Ectodermal cell (in vitro differentiated cells): ENCODE data around the gene PLXNB1. TPM values are rescaled to one million over a fixed set of nuclear protein-coding genes. Genes with fewer than 3 reads are reported as not detected.
A peak's percentile ranks its signal among the peaks of the same experiment; 100 is the strongest.
"Not testable (repeated sequence)": the region's sequence is repeated elsewhere in the genome, so short reads cannot be mapped to it uniquely, and the experiment has no call there.

Source experiments
- H3K27ac ChIP-seq: 2 replicates; pipeline ENCODE4 v1.7.0; 2013; ENCODE audit warnings: mild to moderate bottlenecking, low read depth, low read length; ENCODE audit not compliant: insufficient read depth, poor library complexity, severe bottlenecking
- H3K27me3 ChIP-seq: 2 replicates; pipeline ENCODE4 v1.7.0; 2013; ENCODE audit warnings: mild to moderate bottlenecking, low read length; ENCODE audit not compliant: insufficient read depth, control insufficient read depth, poor library complexity, severe bottlenecking
- H3K36me3 ChIP-seq: one replicate; pipeline ENCODE4 v1.7.0; 2013; ENCODE audit warnings: low read length; ENCODE audit not compliant: control insufficient read depth, insufficient read depth
- H3K4me1 ChIP-seq: one replicate; pipeline ENCODE4 v1.7.0; 2013; ENCODE audit warnings: low read length; ENCODE audit not compliant: control insufficient read depth, insufficient read depth
- H3K4me3 ChIP-seq: 2 replicates; pipeline ENCODE4 v1.7.0; 2013; ENCODE audit warnings: low read depth, low read length, control low read depth; ENCODE audit not compliant: insufficient read depth
- H3K9me3 ChIP-seq: 2 replicates; pipeline ENCODE4 v1.7.0; 2013; ENCODE audit warnings: mild to moderate bottlenecking, low read length, moderate library complexity; ENCODE audit not compliant: control insufficient read depth
- WGBS, 2 experiments: methylation state at CpG; one replicate each; pipeline ENCODE4 v1.1.7; 2013; ENCODE audit warnings: missing lambda C conversion rate in 2 of 2; 5-methylcytosine and 5-hydroxymethylcytosine counted together
- polyA plus RNA-seq, 4 experiments: library from polyadenylated mRNA; stranded (reverse); fragments of 50-300 nt; gene quantifications; one replicate each; pipeline ENCODE4 v1.2.3, GENCODE V29; 2013

Gene PLXNB1, protein sequence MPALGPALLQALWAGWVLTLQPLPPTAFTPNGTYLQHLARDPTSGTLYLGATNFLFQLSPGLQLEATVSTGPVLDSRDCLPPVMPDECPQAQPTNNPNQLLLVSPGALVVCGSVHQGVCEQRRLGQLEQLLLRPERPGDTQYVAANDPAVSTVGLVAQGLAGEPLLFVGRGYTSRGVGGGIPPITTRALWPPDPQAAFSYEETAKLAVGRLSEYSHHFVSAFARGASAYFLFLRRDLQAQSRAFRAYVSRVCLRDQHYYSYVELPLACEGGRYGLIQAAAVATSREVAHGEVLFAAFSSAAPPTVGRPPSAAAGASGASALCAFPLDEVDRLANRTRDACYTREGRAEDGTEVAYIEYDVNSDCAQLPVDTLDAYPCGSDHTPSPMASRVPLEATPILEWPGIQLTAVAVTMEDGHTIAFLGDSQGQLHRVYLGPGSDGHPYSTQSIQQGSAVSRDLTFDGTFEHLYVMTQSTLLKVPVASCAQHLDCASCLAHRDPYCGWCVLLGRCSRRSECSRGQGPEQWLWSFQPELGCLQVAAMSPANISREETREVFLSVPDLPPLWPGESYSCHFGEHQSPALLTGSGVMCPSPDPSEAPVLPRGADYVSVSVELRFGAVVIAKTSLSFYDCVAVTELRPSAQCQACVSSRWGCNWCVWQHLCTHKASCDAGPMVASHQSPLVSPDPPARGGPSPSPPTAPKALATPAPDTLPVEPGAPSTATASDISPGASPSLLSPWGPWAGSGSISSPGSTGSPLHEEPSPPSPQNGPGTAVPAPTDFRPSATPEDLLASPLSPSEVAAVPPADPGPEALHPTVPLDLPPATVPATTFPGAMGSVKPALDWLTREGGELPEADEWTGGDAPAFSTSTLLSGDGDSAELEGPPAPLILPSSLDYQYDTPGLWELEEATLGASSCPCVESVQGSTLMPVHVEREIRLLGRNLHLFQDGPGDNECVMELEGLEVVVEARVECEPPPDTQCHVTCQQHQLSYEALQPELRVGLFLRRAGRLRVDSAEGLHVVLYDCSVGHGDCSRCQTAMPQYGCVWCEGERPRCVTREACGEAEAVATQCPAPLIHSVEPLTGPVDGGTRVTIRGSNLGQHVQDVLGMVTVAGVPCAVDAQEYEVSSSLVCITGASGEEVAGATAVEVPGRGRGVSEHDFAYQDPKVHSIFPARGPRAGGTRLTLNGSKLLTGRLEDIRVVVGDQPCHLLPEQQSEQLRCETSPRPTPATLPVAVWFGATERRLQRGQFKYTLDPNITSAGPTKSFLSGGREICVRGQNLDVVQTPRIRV (N-terminal part only)
- 161 TPM for polyA plus RNA-seq (2013, experiment 1 of 4)
- 204 TPM for polyA plus RNA-seq (2013, experiment 2 of 4)
- polyA plus RNA-seq (2013, experiment 3 of 4) = 140 TPM
- 165 TPM for polyA plus RNA-seq (2013, experiment 4 of 4)

GRCh38 chr3:48429960-48430707, at the start of gene PLXNB1:
TSS of gene PLXNB1 (minus strand) at chr3:48430086. CDS start at chr3:48424611, 5,475 bp downstream.
- Histone ChIP-seq H3K9me3 (no peaks in the 10 kb centered on the region), H3K4me3 (peak within 1 kb of the TSS; percentile 90), H3K36me3 (peaks cover 23% of the 10 kb centered on the region), H3K27ac (peak within 1 kb of the TSS; percentile 98), H3K27me3 (no peaks in the 10 kb centered on the region), H3K4me1 (peaks cover 39% of the 10 kb centered on the region)
- WGBS, 2 experiments = 10 to 12% methylated on average over 15 of the region's 15 CpGs

GRCh38 chr3:48478626-48479555, 49.0 kb upstream of the PLXNB1 start:
- H3K4me3 ChIP-seq = no peak overlapping the region
- no peaks in the 10 kb centered on the region for H3K36me3 ChIP-seq
- no peaks in the 10 kb centered on the region for H3K9me3 ChIP-seq
- no peaks in the 10 kb centered on the region for H3K27me3 ChIP-seq
- H3K4me1 ChIP-seq = peaks cover 8% of the 10 kb centered on the region
- WGBS, 2 experiments = 86 to 88% methylated on average over 19 of the region's 19 CpGs
- no peak overlapping the region for H3K27ac ChIP-seq

GRCh38 chr3:48477959-48478520, 48.2 kb upstream of the PLXNB1 start:
- WGBS, 2 experiments = 88 to 89% methylated on average over 9 of the region's 9 CpGs
- Histone ChIP-seq H3K27ac (no peak overlapping the region), H3K4me3 (no peak overlapping the region), H3K4me1 (peaks cover 12% of the 10 kb centered on the region), H3K9me3 (no peaks in the 10 kb centered on the region), H3K27me3 (no peaks in the 10 kb centered on the region), H3K36me3 (no peaks in the 10 kb centered on the region)

- Histone ChIP-seq H3K4me1 (peaks cover 20% of the 10 kb centered on the region), H3K27me3 (no peaks in the 10 kb centered on the region), H3K36me3 (no peaks in the 10 kb centered on the region), H3K27ac (no peak overlapping the region), H3K9me3 (no peaks in the 10 kb centered on the region), H3K4me3 (no peak overlapping the region)
- WGBS, 2 experiments = 93 to 94% methylated on average over 9 of the region's 9 CpGs
Measured at GRCh38 chr3:48476426-48477053, 46.7 kb upstream of the PLXNB1 start.

GRCh38 chr3:48475188-48475587, 45.3 kb upstream of the PLXNB1 start:
- 64% methylated on average over 11 of the region's 11 CpGs for WGBS, 2 experiments
- Histone ChIP-seq H3K4me1 (peaks cover 24% of the 10 kb centered on the region), H3K27ac (no peak overlapping the region), H3K27me3 (no peaks in the 10 kb centered on the region), H3K9me3 (no peaks in the 10 kb centered on the region), H3K4me3 (no peak overlapping the region), H3K36me3 (no peaks in the 10 kb centered on the region)

GRCh38 chr3:48474619-48475018, 44.7 kb upstream of the PLXNB1 start:
- peaks cover 24% of the 10 kb centered on the region for H3K4me1 ChIP-seq
- 11% methylated on average over 4 of the region's 4 CpGs for WGBS, 2 experiments
- H3K36me3 ChIP-seq = no peaks in the 10 kb centered on the region
- no peaks in the 10 kb centered on the region for H3K9me3 ChIP-seq
- no peak overlapping the region for H3K27ac ChIP-seq
- H3K4me3 ChIP-seq = no peak overlapping the region
- H3K27me3 ChIP-seq = no peaks in the 10 kb centered on the region

DNA sequence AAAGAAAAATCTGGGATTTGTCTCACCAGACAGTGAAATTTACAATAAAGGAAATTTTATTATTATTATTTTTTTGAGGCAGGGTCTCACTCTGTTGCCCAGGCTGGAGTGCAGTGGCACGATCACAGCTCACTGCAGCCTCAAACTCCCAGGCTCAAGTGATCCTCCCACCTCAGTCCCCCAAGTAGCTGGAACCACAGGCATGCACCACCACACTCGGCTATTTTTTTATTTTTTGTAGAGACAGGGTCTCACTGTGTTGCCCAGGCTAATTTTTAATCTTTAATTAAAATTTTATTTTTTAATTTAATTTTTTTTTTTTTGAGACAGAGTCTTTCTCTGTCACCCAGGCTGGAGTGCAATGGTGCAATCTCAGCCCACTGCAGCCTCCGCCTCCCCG, 44.1 kb upstream of the PLXNB1 start:
- H3K36me3 ChIP-seq, H3K27me3 ChIP-seq, H3K27ac ChIP-seq, H3K9me3 ChIP-seq, H3K4me3 ChIP-seq: not testable (repeated sequence)
- WGBS, 2 experiments = 61 to 75% methylated on average over 3 to 4 of the region's 4 CpGs
- peaks cover 24% of the 10 kb centered on the region for H3K4me1 ChIP-seq

GRCh38 chr3:48473617-48473952, 43.7 kb upstream of the PLXNB1 start:
- H3K4me3 ChIP-seq = no peak overlapping the region
- no peaks in the 10 kb centered on the region for H3K27me3 ChIP-seq
- no peaks in the 10 kb centered on the region for H3K36me3 ChIP-seq
- no peaks in the 10 kb centered on the region for H3K9me3 ChIP-seq
- WGBS, 2 experiments = 71 to 78% methylated on average over 5 of the region's 5 CpGs
- peaks cover 24% of the 10 kb centered on the region for H3K4me1 ChIP-seq
- H3K27ac ChIP-seq = peak overlapping the region; percentile 92
